GM12878 (cell line): ENCODE data around the gene ABCA4. TPM values are rescaled to one million over a fixed set of nuclear protein-coding genes. Genes with fewer than 3 reads are reported as not detected.

Source experiments
- ATAC-seq: fragments of 200-7000 bp; cut with Tn5 transposase; 3 replicates; pipeline ENCODE4 v1.9.1; 2020; ENCODE audit warnings: mild to moderate bottlenecking, moderate library complexity
- BruUV-seq: library from RNA; stranded (reverse); fragments of 400-500 nt; replicated peaks from 2 replicates; lab custom pipeline; 2021; lab: Mats Ljungman, UMichigan
- CTCF ChIA-PET: fragments of 300-600 bp; sonication (Branson Sonifier 250); formaldehyde crosslinking; extraction: SDS; loops from one replicate; lab custom pipeline; 2021; ENCODE audit warnings: inconsistent platforms; lab: Yijun Ruan, JAX
- POLR2A ChIA-PET: fragments of 350-600 bp; formaldehyde crosslinking; extraction: SDS; loops from one replicate; lab custom pipeline; 2021; ENCODE audit warnings: inconsistent platforms; lab: Charles Lee
- RAD21 ChIA-PET: fragments of 300-600 bp; sonication (Branson Sonifier 250); formaldehyde crosslinking; loops from one replicate; lab custom pipeline; 2023; ENCODE audit warnings: antibody characterized with exemption; ENCODE audit not compliant: unreplicated experiment; lab: Charles Lee
- SMC1A ChIA-PET: fragments of 300-600 bp; sonication (Branson Sonifier 250); formaldehyde crosslinking; loops from one replicate; lab custom pipeline; 2023; ENCODE audit not compliant: unreplicated experiment, uncharacterized antibody; lab: Charles Lee
- DNase-seq: peaks from one replicate; pipeline ENCODE4 v3.0.0-alpha.2; 2011; ENCODE audit warnings: low read depth, low spot score
- FAIRE-seq: peaks from 3 replicates; lab custom pipeline; 2011; peaks lifted over from hg19 to GRCh38; lab: Jason Lieb, UNC
- H2AFZ ChIP-seq: 2 replicates; pipeline ENCODE4 v1.6.0; 2011; ENCODE audit warnings: low read depth, low read length, control low read depth; ENCODE audit not compliant: control insufficient read depth
- H3K27ac ChIP-seq: 2 replicates; pipeline ENCODE4 v1.5.1; 2011; ENCODE audit warnings: control low read depth; ENCODE audit not compliant: control insufficient read depth, insufficient read depth
- H3K27me3 ChIP-seq, 2 experiments: replicated peaks in 1 of 2; 2 replicates each; pipeline versions ENCODE4 v1.6.0 to v1.6.1; 2011; ENCODE audit warnings: low read length in 1 of 2; ENCODE audit not compliant: control insufficient read depth in 2 of 2, insufficient read depth in 2 of 2
- H3K36me3 ChIP-seq, 2 experiments: 2 replicates each; pipeline ENCODE4 v1.5.1; 2011; ENCODE audit warnings: low read length in 1 of 2; ENCODE audit not compliant: control insufficient read depth in 2 of 2, insufficient read depth in 2 of 2
- H3K4me1 ChIP-seq: 2 replicates; pipeline ENCODE4 v1.6.1; 2011; ENCODE audit warnings: mild to moderate bottlenecking, low read length, moderate library complexity, mixed read lengths; ENCODE audit not compliant: control insufficient read depth, insufficient read depth
- H3K4me2 ChIP-seq: 2 replicates; pipeline ENCODE4 v1.6.0; 2011; ENCODE audit warnings: control low read depth; ENCODE audit not compliant: control insufficient read depth, insufficient read depth
- H3K4me3 ChIP-seq: fragments of 200-600 bp; sonication (generic); 2 replicates; pipeline ENCODE4 v1.5.1; 2016
- H3K79me2 ChIP-seq: 2 replicates; pipeline ENCODE4 v1.6.0; 2011; ENCODE audit warnings: low read length; ENCODE audit not compliant: control insufficient read depth, insufficient read depth
- H3K9ac ChIP-seq: 2 replicates; pipeline ENCODE4 v1.8.0; 2011; ENCODE audit warnings: low read length, control low read depth, mixed read lengths; ENCODE audit not compliant: control insufficient read depth, insufficient read depth
- H3K9me3 ChIP-seq: replicated peaks from 3 replicates; pipeline ENCODE4 v1.5.1; 2011; ENCODE audit warnings: mild to moderate bottlenecking, low read length; ENCODE audit not compliant: control insufficient read depth, insufficient read depth
- H4K20me1 ChIP-seq: 2 replicates; pipeline ENCODE4 v1.6.0; 2011; ENCODE audit not compliant: control insufficient read depth, insufficient read depth
- CBX3 ChIP-seq: fragments of 200-600 bp; sonication (generic); IDR thresholded peaks from 2 replicates; pipeline ENCODE4 v1.6.1; 2016; ENCODE audit warnings: low read depth, borderline replicate concordance
- DPF2 ChIP-seq: fragments of 450-650 bp; IDR thresholded peaks from 2 replicates; pipeline ENCODE4 v1.6.1; 2017; ENCODE audit warnings: mild to moderate bottlenecking
- JUNB ChIP-seq: IDR thresholded peaks from 2 replicates; pipeline ENCODE4 v1.6.1; 2016; ENCODE audit warnings: antibody characterized with exemption, mild to moderate bottlenecking
- MEF2B ChIP-seq: fragments of 450-650 bp; IDR thresholded peaks from 2 replicates; pipeline ENCODE4 v1.6.1; 2018; ENCODE audit warnings: mild to moderate bottlenecking, moderate library complexity; ENCODE audit not compliant: partially characterized antibody, poor library complexity, severe bottlenecking
- MTA2 ChIP-seq: fragments of 450-650 bp; IDR thresholded peaks from 2 replicates; pipeline ENCODE4 v1.6.1; 2016; ENCODE audit warnings: low read depth, mild to moderate bottlenecking, moderate library complexity
- NFXL1 ChIP-seq: fragments of 450-650 bp; IDR thresholded peaks from 2 replicates; pipeline ENCODE4 v1.6.1; 2017; ENCODE audit warnings: antibody characterized with exemption, mild to moderate bottlenecking, borderline replicate concordance
- PBX3 ChIP-seq: IDR thresholded peaks from 2 replicates; pipeline ENCODE4 v1.6.1; 2011; ENCODE audit warnings: mild to moderate bottlenecking, low read depth, low read length, moderate library complexity; ENCODE audit not compliant: insufficient replicate concordance
- RFX5 ChIP-seq: IDR thresholded peaks from 2 replicates; pipeline ENCODE4 v1.6.1; 2011; ENCODE audit warnings: low read depth, low read length, improper control_type of control experiment
- SMAD5 ChIP-seq: IDR thresholded peaks from 2 replicates; pipeline ENCODE4 v1.6.1; 2016; ENCODE audit warnings: antibody characterized with exemption, low read depth
- SPI1 ChIP-seq: IDR thresholded peaks from 2 replicates; pipeline ENCODE4 v1.6.1; 2011; ENCODE audit warnings: low read depth, mild to moderate bottlenecking, low read length, moderate library complexity, borderline replicate concordance; ENCODE audit not compliant: insufficient read depth
- ZNF24 ChIP-seq: fragments of 450-650 bp; IDR thresholded peaks from 2 replicates; pipeline ENCODE4 v1.6.1; 2017; ENCODE audit warnings: antibody characterized with exemption, mild to moderate bottlenecking
- WGBS: methylation state at CpG from one replicate; pipeline ENCODE4 v1.1.6; 2016; ENCODE audit warnings: low lambda C conversion rate; ENCODE audit not compliant: insufficient replicate concordance, insufficient coverage; ENCODE audit errors: missing lambda C conversion rate; 5-methylcytosine and 5-hydroxymethylcytosine counted together
- in situ Hi-C: fragments of 300-500 bp; cut with MboI; formaldehyde crosslinking; loops from 9 replicates; pipeline ENCODE4 v1.14.3; 2018; ENCODE audit warnings: mixed read lengths
- intact Hi-C: fragments of 100-400 bp; cut with micrococcal nuclease; formaldehyde crosslinking; loops from one replicate; pipeline ENCODE4 v1.14.2; 2022; ENCODE audit not compliant: unreplicated experiment
- polyA plus RNA-seq, 11 experiments: library from polyadenylated mRNA; depleted of rRNA in 4 of 11; unstranded in 6 of 11; stranded (reverse) in 5 of 11; fragments of >200 nt; fragmentation: Nextera tagmentation in 4 of 11; fragmentation: Illumina TruSeq in 1 of 11; extraction: Ambion mirVana in 4 of 11; extraction: Trizol in 1 of 11; gene quantifications; 1 replicate in 1 of 11; 2 replicates in 10 of 11; pipeline versions ENCODE4 v1.2.1 to v1.2.3, GENCODE V29; 2011 to 2016; ENCODE audit warnings: inconsistent platforms in 2 of 11, missing spikeins in 2 of 11, low read depth in 1 of 11
- total RNA-seq, 4 experiments: library from RNA; depleted of rRNA in 3 of 4; stranded (reverse); fragments of >200 nt in 3 of 4; fragmentation: Illumina TruSeq in 1 of 4; extraction: Trizol in 1 of 4; gene quantifications; 2 replicates each; pipeline versions ENCODE4 v1.2.1 to v1.2.3, GENCODE V29; 2013 to 2021
- TF ChIP-seq, protein P1 (sequence below): fragments of 450-650 bp; IDR thresholded peaks from 2 replicates; pipeline ENCODE4 v1.6.1; 2018; ENCODE audit warnings: borderline replicate concordance, mild to moderate bottlenecking; ENCODE audit not compliant: partially characterized antibody
- TF ChIP-seq, protein P2 (sequence below): fragments of 450-650 bp; IDR thresholded peaks from 2 replicates; pipeline ENCODE4 v1.6.1; 2017; ENCODE audit warnings: borderline replicate concordance

ABCA4 gene
- total and polyA plus RNA-seq, 10 of the 15 experiments (the other 5 are each of a cell fraction or from before 2014, with no cell fraction given): 0.03 to 0.28 (median 0.11) TPM; not detected in 3

DNA sequence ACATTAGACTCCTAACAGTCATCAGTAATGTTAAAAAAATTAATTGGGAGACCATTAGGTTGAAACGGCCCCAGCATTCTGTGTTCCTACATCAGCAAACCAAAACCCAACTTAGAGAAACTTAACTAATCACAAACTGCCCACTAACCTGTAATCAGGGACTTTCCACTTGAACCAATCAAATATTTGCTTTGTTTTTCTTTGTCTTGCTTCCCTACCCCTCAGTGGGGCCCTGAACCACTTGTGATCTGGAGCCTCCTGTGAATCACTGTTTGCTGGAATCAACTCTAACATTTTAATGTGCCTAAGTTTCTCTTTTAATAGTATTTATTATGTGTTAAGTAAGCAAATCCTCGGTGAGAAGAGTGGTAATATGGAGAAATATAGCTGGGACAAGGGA lies 64.0 kb downstream of the ABCA4 start:
- ATAC-seq (peak; percentile 33; the same call in 2 of the 3 replicates), DNase-seq (no peak), FAIRE-seq (no peak)
- Histone ChIP-seq H3K27me3 (no peaks in the 10 kb centered on the region; a peak in 1 of 4 replicates), H2AFZ (no peak overlapping the region), H3K79me2 (no peaks in the 10 kb centered on the region), H3K4me1 (no peaks in the 10 kb centered on the region), H3K36me3 (no peaks in the 10 kb centered on the region), H3K4me3 (no peak overlapping the region), H3K4me2 (no peak overlapping the region), H3K9me3 (no peaks in the 10 kb centered on the region), H3K9ac (no peak overlapping the region), H4K20me1 (no peaks in the 10 kb centered on the region), H3K27ac (no peak overlapping the region)
- SMC1A ChIA-PET: no interaction called here
- WGBS: 6% methylated on average over 2 of the region's 2 CpGs
- in situ Hi-C loops: no loop called here
- intact Hi-C loops: no loop called here
- RAD21 ChIA-PET: no interaction called here
- TF ChIP-seq MTA2 (0 out of 2 replicates have a peak, but pooled peaks have one; percentile 20), DPF2 (no peak)
- POLR2A ChIA-PET: interaction anchor here (1.4 kb wide), 1 partner anchor 277 kb away, joined by 3 read pairs; no protein-coding TSS in a partner anchor
- CTCF ChIA-PET: interaction anchor here (4.4 to 9.4 kb wide), 2 partner anchors 17 to 277 kb away, joined by 22 to 173 read pairs; no protein-coding TSS in a partner anchor
- no TSS peak for BruUV-seq

GRCh38 chr1:94056171-94056570 lies 64.8 kb downstream of the ABCA4 start:
- DNase-seq (no peak), FAIRE-seq (no peak), ATAC-seq (no peak)
- Histone ChIP-seq H3K9me3 (no peaks in the 10 kb centered on the region), H2AFZ (no peak overlapping the region), H3K9ac (no peak overlapping the region), H3K4me1 (no peaks in the 10 kb centered on the region), H4K20me1 (no peaks in the 10 kb centered on the region), H3K36me3 (no peaks in the 10 kb centered on the region), H3K27ac (no peak overlapping the region), H3K4me2 (no peak overlapping the region), H3K27me3 (no peaks in the 10 kb centered on the region; a peak in 1 of 4 replicates), H3K79me2 (no peaks in the 10 kb centered on the region), H3K4me3 (no peak overlapping the region)
- intact Hi-C loops (no loop called here), in situ Hi-C loops (no loop called here)
- WGBS: 21% methylated on average over 6 of the region's 6 CpGs
- ChIA-PET SMC1A (no interaction called here), RAD21 (no interaction called here), POLR2A (no interaction called here), CTCF (no interaction called here)
- no peak for TF ChIP-seq ZNF24
- TF ChIP-seq, protein P1, sequence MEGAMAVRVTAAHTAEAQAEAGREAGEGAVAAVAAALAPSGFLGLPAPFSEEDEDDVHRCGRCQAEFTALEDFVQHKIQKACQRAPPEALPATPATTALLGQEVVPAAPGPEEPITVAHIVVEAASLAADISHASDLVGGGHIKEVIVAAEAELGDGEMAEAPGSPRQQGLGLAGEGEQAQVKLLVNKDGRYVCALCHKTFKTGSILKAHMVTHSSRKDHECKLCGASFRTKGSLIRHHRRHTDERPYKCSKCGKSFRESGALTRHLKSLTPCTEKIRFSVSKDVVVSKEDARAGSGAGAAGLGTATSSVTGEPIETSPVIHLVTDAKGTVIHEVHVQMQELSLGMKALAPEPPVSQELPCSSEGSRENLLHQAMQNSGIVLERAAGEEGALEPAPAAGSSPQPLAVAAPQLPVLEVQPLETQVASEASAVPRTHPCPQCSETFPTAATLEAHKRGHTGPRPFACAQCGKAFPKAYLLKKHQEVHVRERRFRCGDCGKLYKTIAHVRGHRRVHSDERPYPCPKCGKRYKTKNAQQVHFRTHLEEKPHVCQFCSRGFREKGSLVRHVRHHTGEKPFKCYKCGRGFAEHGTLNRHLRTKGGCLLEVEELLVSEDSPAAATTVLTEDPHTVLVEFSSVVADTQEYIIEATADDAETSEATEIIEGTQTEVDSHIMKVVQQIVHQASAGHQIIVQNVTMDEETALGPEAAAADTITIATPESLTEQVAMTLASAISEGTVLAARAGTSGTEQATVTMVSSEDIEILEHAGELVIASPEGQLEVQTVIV: no peak
- TF ChIP-seq NFXL1: no peak
- TF ChIP-seq SMAD5: no peak
- TF ChIP-seq JUNB: no peak
- TF ChIP-seq MEF2B: no peak
- TF ChIP-seq, protein P2, sequence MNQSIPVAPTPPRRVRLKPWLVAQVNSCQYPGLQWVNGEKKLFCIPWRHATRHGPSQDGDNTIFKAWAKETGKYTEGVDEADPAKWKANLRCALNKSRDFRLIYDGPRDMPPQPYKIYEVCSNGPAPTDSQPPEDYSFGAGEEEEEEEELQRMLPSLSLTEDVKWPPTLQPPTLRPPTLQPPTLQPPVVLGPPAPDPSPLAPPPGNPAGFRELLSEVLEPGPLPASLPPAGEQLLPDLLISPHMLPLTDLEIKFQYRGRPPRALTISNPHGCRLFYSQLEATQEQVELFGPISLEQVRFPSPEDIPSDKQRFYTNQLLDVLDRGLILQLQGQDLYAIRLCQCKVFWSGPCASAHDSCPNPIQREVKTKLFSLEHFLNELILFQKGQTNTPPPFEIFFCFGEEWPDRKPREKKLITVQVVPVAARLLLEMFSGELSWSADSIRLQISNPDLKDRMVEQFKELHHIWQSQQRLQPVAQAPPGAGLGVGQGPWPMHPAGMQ: no peak
- TF ChIP-seq RFX5: no peak
- no peak for TF ChIP-seq CBX3
- TF ChIP-seq PBX3: no peak
- no peak for TF ChIP-seq SPI1
- no TSS peak for BruUV-seq
